Measurements from ENCODE around the gene COCH. TPM values are rescaled to one million over a fixed set of nuclear protein-coding genes. Genes with fewer than 3 reads are reported as not detected.

The COCH gene
- total RNA-seq, 2 experiments from 2014 or later = 0.10 to 0.33 TPM

DNA sequence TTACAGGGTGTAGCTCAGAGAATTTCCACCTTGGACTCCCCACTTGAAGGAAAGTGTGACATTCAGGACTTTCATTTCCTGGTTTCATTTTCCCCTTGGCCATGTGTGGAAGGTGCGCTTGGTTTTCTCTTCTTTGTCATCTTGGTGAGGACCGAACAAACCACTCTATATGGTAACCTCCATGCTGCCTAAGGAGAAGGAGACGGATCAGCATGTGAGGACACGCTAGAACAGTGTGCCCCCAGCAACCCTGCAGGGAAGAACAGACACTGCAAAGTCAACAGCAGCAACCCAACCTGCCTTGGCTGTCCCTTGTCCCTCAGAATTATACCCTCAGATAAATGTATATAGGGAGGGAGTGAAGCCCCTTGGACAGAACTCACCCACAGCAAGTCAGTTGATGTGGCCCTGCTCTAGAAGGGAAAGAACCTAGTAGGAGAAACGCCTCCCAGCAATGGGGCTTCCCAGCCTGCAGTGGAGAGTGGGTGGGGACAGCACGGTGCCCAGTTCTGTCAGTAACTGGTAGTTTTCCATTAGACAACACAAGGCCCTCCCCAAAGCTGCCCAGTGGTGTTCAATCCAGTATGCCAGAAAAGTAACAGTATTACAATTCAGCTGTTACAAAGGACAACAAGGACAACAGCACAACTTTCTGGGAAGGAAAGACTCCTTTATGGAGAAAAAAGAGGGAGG, 18.9 kb upstream of the COCH start:
- H3K27me3 Mint-ChIP-seq = peaks cover 23% of the 10 kb centered on the region
- no peak for DNase-seq
- no peak overlapping the region for H3K4me3 Mint-ChIP-seq
- H3K36me3 Mint-ChIP-seq (ENCODE audit: low read depth) = no peaks in the 10 kb centered on the region
- CTCF ChIA-PET = no interaction called here
- peaks cover 7% of the 10 kb centered on the region for H3K4me1 Mint-ChIP-seq
- no peaks in the 10 kb centered on the region for H3K9me3 Mint-ChIP-seq
- POLR2A ChIA-PET = no interaction called here
- H3K27ac Mint-ChIP-seq = no peak overlapping the region

DNA sequence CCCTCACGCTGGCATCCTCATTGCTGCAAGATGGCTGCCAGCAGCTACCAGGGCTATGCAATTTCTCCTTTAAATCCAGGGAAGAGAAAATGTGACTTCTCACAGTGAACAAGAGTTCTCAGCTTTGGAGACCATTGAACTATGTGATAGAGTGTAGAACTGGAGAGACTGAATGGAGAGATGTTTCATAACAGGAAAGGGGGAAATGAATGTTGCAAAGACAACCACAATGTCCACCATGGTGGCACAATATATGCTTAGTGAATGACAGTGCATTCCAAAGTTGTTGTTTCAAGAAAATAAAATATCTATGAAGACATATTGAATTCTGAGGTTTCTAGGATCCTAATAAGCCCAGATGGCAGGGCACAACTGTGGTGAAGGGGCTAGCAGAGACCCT, 13.2 kb upstream of the COCH start:
- peaks cover 1% of the 10 kb centered on the region for H3K4me1 Mint-ChIP-seq
- H3K9me3 Mint-ChIP-seq = no peaks in the 10 kb centered on the region
- POLR2A ChIA-PET = no interaction called here
- DNase-seq = no peak
- H3K27me3 Mint-ChIP-seq = peaks cover 29% of the 10 kb centered on the region
- H3K36me3 Mint-ChIP-seq (ENCODE audit: low read depth) = no peaks in the 10 kb centered on the region
- CTCF ChIA-PET = no interaction called here
- H3K27ac Mint-ChIP-seq = no peak overlapping the region
- H3K4me3 Mint-ChIP-seq = no peak overlapping the region

DNA sequence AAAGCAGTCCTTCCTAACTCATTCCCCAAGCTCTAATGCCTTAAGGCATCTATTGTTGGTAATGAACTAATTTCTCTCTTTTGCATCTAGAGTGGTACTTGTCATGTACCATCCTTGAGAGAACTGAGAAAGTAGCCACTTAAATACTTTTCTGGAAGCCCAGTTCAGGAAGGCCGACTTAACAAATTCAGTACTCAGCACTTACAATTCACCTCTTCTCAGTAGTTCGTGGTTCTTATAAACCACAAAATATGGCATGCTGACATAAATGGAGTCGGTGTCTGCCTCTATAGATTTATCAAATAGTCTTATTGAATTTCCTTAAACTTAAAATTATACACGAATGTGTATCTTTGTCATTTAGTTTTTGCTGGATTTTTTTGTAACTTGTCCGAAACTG, 9.4 kb upstream of the COCH start:
- Mint-ChIP-seq H3K36me3 (ENCODE audit: low read depth) (no peaks in the 10 kb centered on the region), H3K27me3 (peaks cover 32% of the 10 kb centered on the region), H3K4me3 (no peak overlapping the region), H3K4me1 (peaks cover 1% of the 10 kb centered on the region), H3K9me3 (no peaks in the 10 kb centered on the region), H3K27ac (no peak overlapping the region)
- POLR2A ChIA-PET = no interaction called here
- no peak for DNase-seq
- CTCF ChIA-PET = no interaction called here

- no peak overlapping the region for H3K4me3 Mint-ChIP-seq
- DNase-seq = no peak
- no peaks in the 10 kb centered on the region for H3K9me3 Mint-ChIP-seq
- POLR2A ChIA-PET = no interaction called here
- CTCF ChIA-PET = no interaction called here
- H3K4me1 Mint-ChIP-seq = peaks cover 4% of the 10 kb centered on the region
- H3K36me3 Mint-ChIP-seq (ENCODE audit: low read depth) = no peaks in the 10 kb centered on the region
- no peak overlapping the region for H3K27ac Mint-ChIP-seq
- H3K27me3 Mint-ChIP-seq = peaks cover 43% of the 10 kb centered on the region
These were observed 5.6 kb upstream of the COCH start for GRCh38 chr14:30868736-30869135.

DNA sequence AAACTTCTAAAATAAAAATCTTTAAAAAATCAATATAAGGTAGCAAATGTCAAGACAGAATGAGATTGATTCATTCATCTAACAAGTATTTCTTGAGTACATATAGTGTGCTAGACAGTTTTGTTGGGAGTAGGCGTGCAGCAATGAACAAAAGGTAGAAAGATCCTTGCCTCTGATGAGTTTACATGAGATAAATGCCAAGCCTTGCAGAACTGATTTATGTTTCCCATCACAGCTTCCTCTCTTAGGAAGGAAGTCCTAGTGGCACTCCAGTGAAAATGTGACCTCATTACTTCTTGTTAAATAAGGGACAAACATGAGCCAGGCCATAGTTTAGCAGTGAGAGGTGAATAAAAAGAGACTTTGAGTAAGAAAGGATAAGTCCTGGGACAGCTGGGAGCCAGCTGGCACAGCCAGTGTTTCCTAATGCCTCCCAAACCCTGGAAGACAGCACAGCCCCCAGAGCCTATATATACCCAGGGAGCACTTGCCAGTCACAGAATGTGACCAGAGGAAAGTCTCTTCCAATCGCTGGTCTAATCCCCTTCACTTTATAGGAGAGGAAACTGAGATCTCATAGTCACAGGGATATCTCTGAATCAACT, 4.7 kb upstream of the COCH start:
- no peak overlapping the region for H3K27ac Mint-ChIP-seq
- ChIA-PET POLR2A (no interaction called here), CTCF (no interaction called here)
- no peaks in the 10 kb centered on the region for H3K36me3 Mint-ChIP-seq (ENCODE audit: low read depth)
- H3K4me3 Mint-ChIP-seq = no peak overlapping the region
- no peaks in the 10 kb centered on the region for H3K9me3 Mint-ChIP-seq
- peaks cover 40% of the 10 kb centered on the region for H3K27me3 Mint-ChIP-seq
- peaks cover 5% of the 10 kb centered on the region for H3K4me1 Mint-ChIP-seq
- DNase-seq = no peak

DNA sequence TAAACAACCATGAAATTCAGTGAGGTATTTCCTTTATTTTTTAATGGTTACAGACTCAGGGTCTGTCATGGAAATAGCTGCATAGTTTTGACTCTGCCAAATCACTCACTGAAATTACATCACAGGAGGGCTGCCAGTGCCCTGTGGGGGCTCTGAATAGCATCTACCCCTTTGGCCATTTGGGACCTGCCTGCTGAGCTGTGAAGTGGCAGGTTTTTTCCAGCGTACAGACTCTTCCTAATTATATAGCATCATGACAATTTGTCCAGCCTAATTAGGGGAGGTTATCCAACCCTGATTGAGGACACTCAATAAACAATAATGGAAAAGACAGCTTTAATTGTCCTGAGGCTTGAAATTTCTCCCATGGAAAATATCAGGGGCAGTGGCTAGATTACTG, 1.8 kb upstream of the COCH start:
- peaks cover 60% of the 10 kb centered on the region for H3K27me3 Mint-ChIP-seq
- H3K36me3 Mint-ChIP-seq (ENCODE audit: low read depth) = no peaks in the 10 kb centered on the region
- ChIA-PET POLR2A (no interaction called here), CTCF (no interaction called here)
- H3K4me1 Mint-ChIP-seq = peaks cover 13% of the 10 kb centered on the region
- H3K27ac Mint-ChIP-seq = no peak overlapping the region
- H3K9me3 Mint-ChIP-seq = no peaks in the 10 kb centered on the region
- DNase-seq = no peak
- no peak overlapping the region for H3K4me3 Mint-ChIP-seq

- H3K4me3 Mint-ChIP-seq = peak overlapping the region; percentile 58
- ChIA-PET POLR2A (no interaction called here), CTCF (no interaction called here)
- H3K4me1 Mint-ChIP-seq = peaks cover 13% of the 10 kb centered on the region
- H3K36me3 Mint-ChIP-seq (ENCODE audit: low read depth) = no peaks in the 10 kb centered on the region
- H3K27me3 Mint-ChIP-seq = peaks cover 66% of the 10 kb centered on the region
- no peak for DNase-seq
- no peak overlapping the region for H3K27ac Mint-ChIP-seq
- no peaks in the 10 kb centered on the region for H3K9me3 Mint-ChIP-seq
These were observed 845 bp upstream of the COCH start for GRCh38 chr14:30873308-30874119.

- H3K4me1 Mint-ChIP-seq = peaks cover 13% of the 10 kb centered on the region
- CTCF ChIA-PET = interaction anchor here (0.6 kb wide), 1 partner anchor 21 kb away, joined by 3 read pairs; no protein-coding TSS in a partner anchor
- no peaks in the 10 kb centered on the region for H3K36me3 Mint-ChIP-seq (ENCODE audit: low read depth)
- H3K9me3 Mint-ChIP-seq = no peaks in the 10 kb centered on the region
- H3K27me3 Mint-ChIP-seq = peaks cover 65% of the 10 kb centered on the region
- H3K27ac Mint-ChIP-seq = no peak overlapping the region
- peak overlapping the region; percentile 67 for H3K4me3 Mint-ChIP-seq
- POLR2A ChIA-PET = no interaction called here
- no peak for DNase-seq
These were observed 834 bp downstream of the COCH start for GRCh38 chr14:30874999-30875787.

- ChIA-PET CTCF (interaction anchor here (0.6 kb wide), 1 partner anchor 21 kb away, joined by 3 read pairs; no protein-coding TSS in a partner anchor), POLR2A (no interaction called here)
- Mint-ChIP-seq H3K27ac (no peak overlapping the region), H3K4me3 (peak overlapping the region; percentile 67), H3K36me3 (ENCODE audit: low read depth) (no peaks in the 10 kb centered on the region), H3K4me1 (peaks cover 13% of the 10 kb centered on the region), H3K9me3 (no peaks in the 10 kb centered on the region), H3K27me3 (peaks cover 61% of the 10 kb centered on the region)
- DNase-seq = no peak
These were observed 1.4 kb downstream of the COCH start for GRCh38 chr14:30875788-30876053.

DNA sequence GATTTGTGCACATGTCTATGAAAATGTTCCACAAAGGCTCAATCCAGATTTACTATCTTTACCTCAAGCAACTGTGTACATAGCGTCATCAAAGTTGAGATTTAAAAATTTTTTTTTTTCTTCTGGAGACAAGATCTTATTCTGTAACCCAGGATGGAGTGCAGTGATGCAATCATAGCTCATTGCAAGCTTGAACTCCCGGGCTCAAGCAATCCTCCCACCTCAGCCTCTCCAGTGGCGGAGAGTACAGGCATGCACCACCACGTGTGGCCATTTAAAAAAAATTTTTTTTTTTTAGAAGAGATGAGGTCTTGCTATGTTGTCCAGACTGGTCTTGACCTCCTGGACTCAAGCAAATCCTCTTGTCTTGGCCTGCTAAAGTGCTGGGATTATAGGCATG, 2.3 kb downstream of the COCH start:
- ChIA-PET POLR2A (no interaction called here), CTCF (no interaction called here)
- Mint-ChIP-seq H3K36me3 (ENCODE audit: low read depth) (no peaks in the 10 kb centered on the region), H3K4me1 (peaks cover 13% of the 10 kb centered on the region), H3K27me3 (peaks cover 58% of the 10 kb centered on the region), H3K4me3 (no peak overlapping the region), H3K9me3 (no peaks in the 10 kb centered on the region), H3K27ac (no peak overlapping the region)
- no peak for DNase-seq

GRCh38 chr14:30882431-30882830, 8.1 kb downstream of the COCH start:
- POLR2A ChIA-PET = no interaction called here
- DNase-seq = no peak
- Mint-ChIP-seq H3K4me3 (no peak overlapping the region), H3K4me1 (peaks cover 5% of the 10 kb centered on the region), H3K36me3 (ENCODE audit: low read depth) (no peaks in the 10 kb centered on the region), H3K27me3 (peaks cover 16% of the 10 kb centered on the region), H3K27ac (no peak overlapping the region), H3K9me3 (no peaks in the 10 kb centered on the region)
- CTCF ChIA-PET = no interaction called here

GRCh38 chr14:30883508-30884294, 9.3 kb downstream of the COCH start:
- Mint-ChIP-seq H3K9me3 (no peaks in the 10 kb centered on the region), H3K27ac (no peak overlapping the region), H3K27me3 (peaks cover 6% of the 10 kb centered on the region), H3K36me3 (ENCODE audit: low read depth) (no peaks in the 10 kb centered on the region), H3K4me1 (peaks cover 5% of the 10 kb centered on the region), H3K4me3 (no peak overlapping the region)
- ChIA-PET POLR2A (no interaction called here), CTCF (no interaction called here)
- no peak for DNase-seq
